ENCODE data around the gene EDEM3. TPM values are rescaled to one million over a fixed set of nuclear protein-coding genes. Genes with fewer than 3 reads are reported as not detected.

Gene EDEM3
- total RNA-seq, 1 donor from 2014 or later: 36.8 TPM

DNA sequence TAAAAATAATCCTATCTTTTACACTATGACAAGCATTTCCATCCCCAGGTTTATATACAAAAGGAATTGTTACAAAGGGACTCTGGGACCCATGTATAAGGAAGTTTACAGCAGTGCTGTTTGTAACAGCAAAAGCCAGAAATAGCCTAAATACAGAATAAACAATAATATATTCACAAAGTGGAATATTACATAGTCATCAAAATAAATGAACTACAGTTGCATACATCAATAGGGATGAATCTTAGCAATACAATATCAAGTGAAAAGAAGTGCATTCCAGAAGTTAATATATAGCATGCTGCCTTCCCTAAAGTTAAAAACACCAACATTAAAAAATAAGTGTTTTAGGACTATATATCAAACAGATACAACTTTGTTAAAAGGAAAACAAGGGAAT lies 77.3 kb downstream of the EDEM3 start:
- H3K27ac Mint-ChIP-seq (ENCODE audit: unreplicated experiment): no peak overlapping the region
- no peaks in the 10 kb centered on the region for H3K27me3 Mint-ChIP-seq (ENCODE audit: unreplicated experiment)
- no peak for TF ChIP-seq CTCF (IDR thresholded peaks at IDR 0.05)
- H3K4me3 Mint-ChIP-seq (ENCODE audit: unreplicated experiment): no peak overlapping the region
- no peaks in the 10 kb centered on the region for H3K4me1 Mint-ChIP-seq (ENCODE audit: unreplicated experiment)
- peaks cover 10% of the 10 kb centered on the region for H3K36me3 Mint-ChIP-seq (ENCODE audit: unreplicated experiment)
- H3K9me3 Mint-ChIP-seq (ENCODE audit: unreplicated experiment): peaks cover 20% of the 10 kb centered on the region
- DNase-seq (ENCODE audit: extremely low spot score, unreplicated experiment): no peak

- Mint-ChIP-seq H3K4me3 (ENCODE audit: unreplicated experiment) (no peak overlapping the region), H3K27ac (ENCODE audit: unreplicated experiment) (no peak overlapping the region), H3K27me3 (ENCODE audit: unreplicated experiment) (no peaks in the 10 kb centered on the region), H3K9me3 (ENCODE audit: unreplicated experiment) (peaks cover 4% of the 10 kb centered on the region), H3K4me1 (ENCODE audit: unreplicated experiment) (no peaks in the 10 kb centered on the region), H3K36me3 (ENCODE audit: unreplicated experiment) (no peaks in the 10 kb centered on the region)
- no peak for DNase-seq (ENCODE audit: extremely low spot score, unreplicated experiment)
- no peak for TF ChIP-seq CTCF (IDR thresholded peaks at IDR 0.05)
Observed at GRCh38 chr1:184673305-184673704, 81.4 kb downstream of the EDEM3 start.

GRCh38 chr1:184672013-184672726 lies 82.5 kb downstream of the EDEM3 start:
- TF ChIP-seq CTCF (IDR thresholded peaks at IDR 0.05): no peak

GRCh38 chr1:184669391-184669790 lies 85.3 kb downstream of the EDEM3 start:
- H3K4me3 Mint-ChIP-seq (ENCODE audit: unreplicated experiment): no peak overlapping the region
- H3K27ac Mint-ChIP-seq (ENCODE audit: unreplicated experiment): no peak overlapping the region
- peaks cover 7% of the 10 kb centered on the region for H3K27me3 Mint-ChIP-seq (ENCODE audit: unreplicated experiment)
- no peaks in the 10 kb centered on the region for H3K36me3 Mint-ChIP-seq (ENCODE audit: unreplicated experiment)
- no peak for DNase-seq (ENCODE audit: extremely low spot score, unreplicated experiment)
- peaks cover 4% of the 10 kb centered on the region for H3K9me3 Mint-ChIP-seq (ENCODE audit: unreplicated experiment)
- TF ChIP-seq CTCF (IDR thresholded peaks at IDR 0.05): no peak
- no peaks in the 10 kb centered on the region for H3K4me1 Mint-ChIP-seq (ENCODE audit: unreplicated experiment)

More at GRCh38 chr1:184672013-184672726, 82.5 kb downstream of the EDEM3 start:
- peaks cover 4% of the 10 kb centered on the region for H3K9me3 Mint-ChIP-seq (ENCODE audit: unreplicated experiment)
- no peak for DNase-seq (ENCODE audit: extremely low spot score, unreplicated experiment)
- no peak overlapping the region for H3K4me3 Mint-ChIP-seq (ENCODE audit: unreplicated experiment)
- no peaks in the 10 kb centered on the region for H3K27me3 Mint-ChIP-seq (ENCODE audit: unreplicated experiment)
- no peaks in the 10 kb centered on the region for H3K4me1 Mint-ChIP-seq (ENCODE audit: unreplicated experiment)
- no peak overlapping the region for H3K27ac Mint-ChIP-seq (ENCODE audit: unreplicated experiment)
- H3K36me3 Mint-ChIP-seq (ENCODE audit: unreplicated experiment): no peaks in the 10 kb centered on the region

- no peaks in the 10 kb centered on the region for H3K9me3 Mint-ChIP-seq (ENCODE audit: unreplicated experiment)
- H3K27ac Mint-ChIP-seq (ENCODE audit: unreplicated experiment): no peak overlapping the region
- peak; percentile 6 for DNase-seq (ENCODE audit: extremely low spot score, unreplicated experiment)
- peaks cover 16% of the 10 kb centered on the region for H3K4me1 Mint-ChIP-seq (ENCODE audit: unreplicated experiment)
- H3K27me3 Mint-ChIP-seq (ENCODE audit: unreplicated experiment): peaks cover 7% of the 10 kb centered on the region
- TF ChIP-seq CTCF (IDR thresholded peaks at IDR 0.05): no peak
- H3K36me3 Mint-ChIP-seq (ENCODE audit: unreplicated experiment): no peaks in the 10 kb centered on the region
- H3K4me3 Mint-ChIP-seq (ENCODE audit: unreplicated experiment): no peak overlapping the region
Observed at GRCh38 chr1:184665360-184665759, 89.3 kb downstream of the EDEM3 start.
